Measurements from ENCODE around the gene NEURL2.
"Not testable (repeated sequence)": the region's sequence is repeated elsewhere in the genome, so short reads cannot be mapped to it uniquely, and the experiment has no call there.

The NEURL2 gene

DNA sequence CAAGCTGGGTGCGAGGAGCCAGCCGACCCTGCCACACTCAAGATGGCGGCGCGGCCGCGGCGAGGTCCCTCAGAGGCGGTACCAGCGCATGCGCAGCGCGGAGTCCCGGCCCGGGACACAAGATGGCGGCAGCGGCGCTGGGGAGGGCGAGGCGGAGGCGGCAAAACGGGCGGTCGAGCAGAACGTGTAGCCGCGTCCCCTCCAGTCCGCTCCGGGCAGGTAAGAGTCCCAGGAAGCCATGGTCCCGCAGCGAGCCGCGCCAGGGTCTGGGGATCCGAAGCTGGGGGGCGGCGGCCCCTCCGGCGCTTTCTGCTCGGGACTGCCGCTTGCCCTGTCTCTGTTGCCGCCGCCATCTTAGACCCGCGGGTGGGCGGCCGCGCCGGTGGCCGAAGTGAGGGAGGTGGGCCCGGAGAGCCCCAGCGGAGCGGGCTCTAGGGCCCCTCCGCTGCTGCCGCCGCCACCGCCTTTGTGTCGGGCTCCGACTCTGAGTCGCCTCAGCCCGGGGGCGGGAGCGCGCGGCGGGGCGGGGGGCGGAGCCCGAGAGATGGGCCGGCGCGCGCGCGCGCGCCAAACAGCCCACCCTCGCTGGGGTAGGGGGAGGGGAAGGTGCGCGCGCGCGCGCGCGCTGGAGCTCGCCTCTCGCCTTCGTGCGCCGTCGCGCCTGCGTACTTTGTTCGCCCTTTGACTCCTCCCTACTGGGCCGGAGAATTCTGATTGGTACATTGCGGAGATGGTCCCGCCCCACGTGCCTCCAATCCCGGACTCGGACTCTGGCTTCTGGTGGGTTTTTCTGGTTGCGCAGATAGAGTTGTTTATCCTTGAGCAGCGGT lies 43.8 kb upstream of the NEURL2 start, which contains the start of gene PCIF1:
Gene PCIF1, plus strand, starts transcription at position 98 of the 830 bp plus-strand sequence. CDS start 4,317 bp downstream, outside the sequence.
- peak; percentile 95 for DNase-seq (ENCODE audit: extremely low read depth, low read depth)
- TF ChIP-seq, protein P1, sequence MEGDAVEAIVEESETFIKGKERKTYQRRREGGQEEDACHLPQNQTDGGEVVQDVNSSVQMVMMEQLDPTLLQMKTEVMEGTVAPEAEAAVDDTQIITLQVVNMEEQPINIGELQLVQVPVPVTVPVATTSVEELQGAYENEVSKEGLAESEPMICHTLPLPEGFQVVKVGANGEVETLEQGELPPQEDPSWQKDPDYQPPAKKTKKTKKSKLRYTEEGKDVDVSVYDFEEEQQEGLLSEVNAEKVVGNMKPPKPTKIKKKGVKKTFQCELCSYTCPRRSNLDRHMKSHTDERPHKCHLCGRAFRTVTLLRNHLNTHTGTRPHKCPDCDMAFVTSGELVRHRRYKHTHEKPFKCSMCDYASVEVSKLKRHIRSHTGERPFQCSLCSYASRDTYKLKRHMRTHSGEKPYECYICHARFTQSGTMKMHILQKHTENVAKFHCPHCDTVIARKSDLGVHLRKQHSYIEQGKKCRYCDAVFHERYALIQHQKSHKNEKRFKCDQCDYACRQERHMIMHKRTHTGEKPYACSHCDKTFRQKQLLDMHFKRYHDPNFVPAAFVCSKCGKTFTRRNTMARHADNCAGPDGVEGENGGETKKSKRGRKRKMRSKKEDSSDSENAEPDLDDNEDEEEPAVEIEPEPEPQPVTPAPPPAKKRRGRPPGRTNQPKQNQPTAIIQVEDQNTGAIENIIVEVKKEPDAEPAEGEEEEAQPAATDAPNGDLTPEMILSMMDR (IDR thresholded peaks at IDR 0.05; ENCODE audit: low read depth, low read length), result no peak

DNA sequence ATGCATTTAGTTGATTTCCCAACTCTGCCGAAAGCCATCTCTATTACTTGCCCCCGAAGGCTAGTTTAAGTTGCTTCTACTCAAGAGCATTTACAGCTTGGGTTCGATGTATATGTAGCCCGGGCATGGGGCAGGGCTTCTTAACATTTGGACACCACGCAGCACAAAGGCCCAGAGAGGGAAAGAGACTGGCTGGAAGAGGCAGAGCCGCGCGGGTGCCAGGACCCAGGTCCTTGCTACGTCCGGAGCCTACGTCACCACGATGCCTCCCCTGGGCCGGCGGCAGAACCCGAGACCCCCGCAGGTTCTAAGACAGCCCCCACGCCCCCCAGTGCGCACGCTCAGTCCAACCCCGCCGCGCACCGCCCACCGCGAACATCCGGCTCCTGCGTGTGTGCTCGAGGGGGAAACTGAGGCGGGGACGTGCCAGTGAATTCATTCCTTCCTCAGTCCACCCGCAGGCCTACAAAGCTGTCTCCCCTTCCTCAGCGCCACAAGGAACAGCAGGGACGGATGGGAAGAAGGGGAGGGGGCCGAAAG lies 43.1 kb upstream of the NEURL2 start:
- TF ChIP-seq, protein P1 (IDR thresholded peaks at IDR 0.05; ENCODE audit: low read depth, low read length), result no peak
- DNase-seq (ENCODE audit: extremely low read depth, low read depth), result no peak

- TF ChIP-seq, protein P1 (IDR thresholded peaks at IDR 0.05; ENCODE audit: low read depth, low read length), result peak; percentile 25; the same call in 1 of the 2 replicates
- no peak for DNase-seq (ENCODE audit: extremely low read depth, low read depth)
These were observed 42.4 kb upstream of the NEURL2 start for GRCh38 chr20:45933266-45934045.

DNA sequence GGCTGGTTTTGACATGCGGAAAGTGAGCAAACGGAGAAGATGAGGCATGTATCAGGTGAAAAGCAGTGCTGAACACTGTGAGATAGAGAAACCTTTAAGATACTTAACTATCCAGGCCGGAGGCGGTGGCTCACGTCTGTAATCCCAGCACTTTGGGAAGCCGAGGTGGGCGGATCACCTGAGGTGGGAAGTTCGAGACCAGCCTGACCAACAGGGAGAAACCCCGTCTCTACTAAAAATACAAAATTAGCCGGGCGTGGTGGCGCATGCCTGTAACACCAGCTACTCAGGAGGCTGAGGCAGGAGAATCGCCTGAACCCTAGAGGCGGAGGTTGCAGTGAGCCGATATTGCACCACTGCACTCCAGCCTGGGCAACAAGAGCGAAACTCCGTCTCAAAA lies 40.7 kb upstream of the NEURL2 start:
- DNase-seq (ENCODE audit: extremely low read depth, low read depth), result not testable (repeated sequence)

- no peak for DNase-seq (ENCODE audit: extremely low read depth, low read depth)
- TF ChIP-seq, protein P1 (IDR thresholded peaks at IDR 0.05; ENCODE audit: low read depth, low read length), result no peak
These were observed 36.3 kb upstream of the NEURL2 start for GRCh38 chr20:45927071-45927878.

GRCh38 chr20:45926731-45927070 lies 35.7 kb upstream of the NEURL2 start:
- no peak for DNase-seq (ENCODE audit: extremely low read depth, low read depth)
- TF ChIP-seq, protein P1 (IDR thresholded peaks at IDR 0.05; ENCODE audit: low read depth, low read length), result no peak

GRCh38 chr20:45925821-45926506 lies 35.0 kb upstream of the NEURL2 start:
- TF ChIP-seq, protein P1 (IDR thresholded peaks at IDR 0.05; ENCODE audit: low read depth, low read length), result no peak
- no peak for DNase-seq (ENCODE audit: extremely low read depth, low read depth)
